WERI-Rb-1 (cell line): ENCODE data around the gene WDR91.

Source experiments
- DNase-seq: peaks from one replicate; pipeline ENCODE4 v3.0.0-alpha.2; 2020
- H3K27ac ChIP-seq: fragments of 250-450 bp; sonication (Bioruptor Pico); 2 replicates; pipeline ENCODE4 v1.5.1; 2020; ENCODE audit warnings: mild to moderate bottlenecking, moderate library complexity
- H3K27me3 ChIP-seq: fragments of 250-450 bp; sonication (Bioruptor Pico); 2 replicates; pipeline ENCODE4 v1.5.1; 2021; ENCODE audit warnings: mild to moderate bottlenecking, low read depth, moderate library complexity; ENCODE audit not compliant: insufficient read depth, severe bottlenecking
- H3K36me3 ChIP-seq: fragments of 250-450 bp; sonication (Bioruptor Pico); 2 replicates; pipeline ENCODE4 v1.5.1; 2020; ENCODE audit warnings: mild to moderate bottlenecking, moderate library complexity
- H3K4me3 ChIP-seq: 2 replicates; pipeline ENCODE4 v1.5.1; 2011; ENCODE audit warnings: low read depth, mild to moderate bottlenecking, control low read depth, low read length
- H3K9me3 ChIP-seq: fragments of 250-450 bp; sonication (Bioruptor Pico); 2 replicates; pipeline ENCODE4 v1.5.1; 2021; ENCODE audit warnings: mild to moderate bottlenecking, moderate library complexity; ENCODE audit not compliant: severe bottlenecking
- CTCF ChIP-seq: IDR thresholded peaks from 2 replicates; pipeline ENCODE4 v1.5.1; 2011; ENCODE audit warnings: low read depth, mild to moderate bottlenecking, control low read depth, inconsistent platforms, low read length

Gene WDR91

GRCh38 chr7:135211179-135211945 is at the start of gene WDR91:
WDR91 (minus strand) TSS chr7:135211526; CDS start chr7:135211502, 24 bp downstream.
- Histone ChIP-seq H3K9me3 (no peaks in the 10 kb centered on the region), H3K36me3 (peaks cover 6% of the 10 kb centered on the region), H3K4me3 (peak within 1 kb of the TSS; percentile 61), H3K27me3 (no peaks in the 10 kb centered on the region), H3K27ac (peak within 1 kb of the TSS; percentile 80)
- no peak for TF ChIP-seq CTCF
- DNase-seq = peak; percentile 96

- H3K4me3 ChIP-seq = no peak overlapping the region
- peaks cover 4% of the 10 kb centered on the region for H3K9me3 ChIP-seq
- no peaks in the 10 kb centered on the region for H3K27me3 ChIP-seq
- TF ChIP-seq CTCF = no peak
- no peaks in the 10 kb centered on the region for H3K36me3 ChIP-seq
- no peak for DNase-seq
- H3K27ac ChIP-seq = no peak overlapping the region; the same call in 1 of the 2 replicates
Measured at GRCh38 chr7:135260470-135260869, 49.1 kb upstream of the WDR91 start.

GRCh38 chr7:135259702-135260101 is 48.4 kb upstream of the WDR91 start:
- Histone ChIP-seq H3K27me3 (no peaks in the 10 kb centered on the region), H3K27ac (no peak overlapping the region), H3K4me3 (no peak overlapping the region), H3K36me3 (no peaks in the 10 kb centered on the region), H3K9me3 (peaks cover 4% of the 10 kb centered on the region)
- DNase-seq = no peak
- TF ChIP-seq CTCF = no peak

GRCh38 chr7:135258585-135258984 is 47.3 kb upstream of the WDR91 start:
- no peak for TF ChIP-seq CTCF
- no peak overlapping the region for H3K27ac ChIP-seq
- H3K36me3 ChIP-seq = no peaks in the 10 kb centered on the region
- no peaks in the 10 kb centered on the region for H3K27me3 ChIP-seq
- no peak for DNase-seq
- H3K9me3 ChIP-seq = peaks cover 1% of the 10 kb centered on the region
- H3K4me3 ChIP-seq = no peak overlapping the region

DNA sequence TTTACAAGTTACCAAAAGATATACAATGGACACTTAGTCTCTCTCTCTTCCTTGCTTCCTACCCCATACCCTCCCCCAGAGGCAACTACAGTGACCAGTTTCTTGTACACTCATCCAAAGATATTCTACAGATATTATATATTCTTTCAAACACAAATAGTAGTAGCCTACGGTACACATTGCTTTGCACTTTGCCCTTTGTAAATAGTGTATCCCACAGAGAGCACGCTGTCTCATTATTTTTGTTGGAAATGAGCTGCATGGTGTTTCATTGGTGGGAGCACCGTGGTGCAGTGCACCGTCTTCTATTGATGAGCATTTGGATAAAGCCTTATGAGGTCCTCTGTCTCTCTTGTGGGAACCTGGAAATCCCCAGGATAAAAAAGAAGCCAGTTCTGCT is 46.5 kb upstream of the WDR91 start:
- no peaks in the 10 kb centered on the region for H3K36me3 ChIP-seq
- no peak for TF ChIP-seq CTCF
- H3K4me3 ChIP-seq = no peak overlapping the region
- no peaks in the 10 kb centered on the region for H3K9me3 ChIP-seq
- no peak overlapping the region for H3K27ac ChIP-seq
- DNase-seq = no peak
- no peaks in the 10 kb centered on the region for H3K27me3 ChIP-seq
